HG03460 (cell line): ENCODE data around the gene AKT1.
"Not testable (repeated sequence)": the region's sequence is repeated elsewhere in the genome, so short reads cannot be mapped to it uniquely, and the experiment has no call there.

ENCODE experiments used
- ATAC-seq: cut with Tn5 transposase; IDR thresholded peaks from one replicate; pipeline ENCODE4 v1.9.1; 2021; ENCODE audit not compliant: unreplicated experiment

The AKT1 gene

GRCh38 chr14:104741108-104741802, 54.3 kb downstream of the AKT1 start:
- ATAC-seq, result no peak

DNA sequence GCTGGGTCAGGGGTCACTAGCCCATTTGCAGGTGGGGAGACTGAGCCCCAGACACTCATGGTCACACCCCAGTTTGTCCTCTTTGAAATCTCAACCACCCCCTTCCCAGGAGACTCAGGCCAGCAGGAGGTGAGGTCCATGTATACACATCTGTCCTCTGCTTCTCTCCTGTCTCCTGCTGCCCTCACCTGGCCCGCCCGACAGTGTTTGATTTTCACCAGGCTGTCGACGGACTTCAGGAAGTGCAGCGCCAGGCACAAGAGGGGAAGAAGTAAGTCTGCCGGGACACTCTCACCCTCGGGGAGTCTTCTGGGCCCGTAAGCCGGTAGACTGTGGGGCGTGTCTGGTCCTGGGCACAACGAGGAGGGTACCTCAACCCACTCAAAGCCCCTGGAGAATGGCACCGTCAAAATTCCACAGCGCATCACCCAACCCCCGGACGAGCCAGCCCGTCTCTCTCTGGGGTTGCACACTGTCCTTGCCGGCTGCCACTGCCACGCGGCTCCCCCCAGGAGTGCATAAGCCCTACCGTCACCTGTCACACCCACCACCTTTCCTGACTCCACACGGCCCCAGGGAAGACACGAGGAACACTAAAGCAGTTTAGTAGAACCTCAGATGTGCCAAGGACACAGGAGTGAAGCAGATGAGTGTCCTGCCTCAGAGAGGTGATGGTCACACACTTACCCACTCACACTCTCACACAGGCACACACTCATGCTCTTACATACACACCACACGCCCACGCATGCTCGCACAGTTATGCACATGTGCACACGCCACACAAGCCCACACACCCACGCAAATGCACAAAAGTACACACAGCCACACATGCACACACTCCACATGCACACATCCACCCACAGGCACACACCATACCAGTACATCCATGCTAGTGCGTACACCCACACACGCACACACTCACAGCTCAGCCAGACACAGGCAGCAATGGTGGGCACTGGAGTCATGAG, 55.7 kb downstream of the AKT1 start:
- no peak for ATAC-seq

- no peak for ATAC-seq
These were observed 56.5 kb downstream of the AKT1 start for GRCh38 chr14:104739026-104739425.

DNA sequence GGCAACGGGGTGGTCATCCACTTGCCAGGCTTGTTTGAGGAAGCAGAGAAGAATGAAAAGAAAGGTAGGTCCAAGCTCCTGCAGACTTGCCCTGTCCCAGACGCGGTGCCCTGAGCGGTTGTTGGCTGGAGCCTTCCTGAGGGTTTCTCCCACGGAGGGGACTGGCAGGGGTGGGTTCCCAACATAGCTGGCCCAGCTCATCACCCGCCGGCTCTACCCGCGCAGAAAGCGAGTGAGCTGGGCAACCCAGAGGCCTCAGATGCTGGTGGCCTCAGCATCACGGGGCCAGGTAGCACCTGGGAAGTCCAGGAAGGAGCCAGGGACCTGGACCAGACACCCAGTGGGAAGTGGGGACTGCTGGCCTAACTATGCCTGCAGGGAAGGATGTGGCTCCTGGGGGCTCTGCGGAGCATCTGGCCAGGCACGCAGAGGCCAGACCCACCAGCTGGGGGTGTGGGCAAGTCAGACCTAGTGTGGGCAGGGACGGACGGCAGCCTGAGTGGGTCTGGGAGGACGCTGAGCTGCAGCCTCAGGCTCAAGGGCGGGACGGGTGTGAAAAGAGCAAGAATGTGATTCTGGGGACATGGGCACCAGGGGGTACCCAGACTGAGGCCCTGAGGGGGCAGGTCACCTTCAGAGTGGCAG, 57.1 kb downstream of the AKT1 start:
- ATAC-seq, result no peak

DNA sequence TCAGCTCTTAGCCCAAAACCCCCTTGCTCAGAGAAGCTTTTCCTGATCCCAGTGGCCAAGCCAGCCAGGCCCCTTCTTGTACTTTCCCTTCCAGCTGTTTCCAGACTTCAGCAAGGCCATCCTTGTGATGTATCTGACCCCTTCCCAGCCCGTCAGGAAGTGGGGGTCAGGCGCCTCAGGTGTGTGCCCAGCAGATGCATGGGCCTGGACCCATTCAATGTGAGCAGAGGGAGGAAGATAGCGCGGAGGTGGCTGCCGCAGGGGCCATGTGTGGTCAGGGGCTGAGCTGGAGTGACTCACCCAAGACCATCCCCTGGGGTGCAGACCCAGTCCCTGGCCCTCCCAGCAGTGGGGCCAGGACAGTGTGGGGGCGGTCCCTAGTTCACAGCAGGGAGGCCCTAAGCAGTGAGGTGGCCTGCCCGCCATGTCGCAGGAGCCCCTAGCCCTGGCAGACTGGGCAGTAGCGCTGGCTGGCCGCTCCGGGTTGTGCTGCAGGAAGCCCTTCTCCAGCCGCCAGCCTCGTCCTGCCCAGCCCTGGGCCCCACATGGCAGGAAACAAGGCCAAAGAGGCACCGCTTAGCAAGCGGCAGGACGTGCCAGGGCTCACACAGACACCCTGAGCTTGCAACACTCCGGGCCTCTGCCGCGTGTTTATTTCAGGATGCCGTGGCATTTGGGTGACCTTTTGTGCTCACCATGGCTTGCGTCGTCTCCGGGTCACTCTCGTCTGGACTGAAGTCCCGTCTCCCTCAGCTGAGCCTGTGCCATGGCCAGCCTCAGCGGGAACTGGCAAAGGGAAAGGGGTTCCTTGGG, 59.5 kb downstream of the AKT1 start:
- no peak for ATAC-seq

DNA sequence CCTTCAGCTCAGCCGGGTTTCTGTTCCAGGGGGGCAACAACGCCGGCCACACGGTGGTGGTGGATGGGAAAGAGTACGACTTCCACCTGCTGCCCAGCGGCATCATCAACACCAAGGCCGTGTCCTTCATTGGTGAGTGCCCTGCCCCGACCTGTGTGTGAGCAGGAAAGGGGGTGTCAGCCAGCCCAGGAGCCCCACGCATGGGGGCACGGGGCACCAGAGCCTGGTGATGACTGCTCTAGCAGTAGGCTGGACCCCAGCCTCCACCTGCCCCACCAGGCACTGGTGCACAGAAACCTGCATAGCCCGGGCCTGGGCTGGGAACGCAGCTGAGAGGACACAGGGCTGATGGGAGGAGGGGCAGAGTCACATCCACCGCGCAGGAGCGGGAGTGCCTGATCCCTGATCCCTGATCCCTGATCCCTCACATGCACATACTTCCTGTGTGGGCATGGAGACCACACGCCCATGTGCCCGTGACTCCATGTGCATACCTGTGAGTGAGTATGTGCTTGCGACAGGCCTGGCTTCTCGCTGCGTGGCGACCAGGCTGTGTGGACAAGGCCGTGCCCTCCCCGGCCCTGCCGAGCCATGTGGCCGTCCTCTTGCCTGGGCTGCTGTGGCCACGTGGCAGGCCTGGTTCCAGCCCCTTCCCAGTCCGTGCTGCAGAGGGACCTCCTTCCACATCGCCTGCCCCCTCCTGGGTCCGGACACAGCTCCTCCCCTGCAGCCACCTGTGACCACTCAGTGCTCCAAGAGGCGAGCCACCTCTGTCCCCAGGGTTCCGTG, 60.4 kb downstream of the AKT1 start:
- ATAC-seq, result no peak

DNA sequence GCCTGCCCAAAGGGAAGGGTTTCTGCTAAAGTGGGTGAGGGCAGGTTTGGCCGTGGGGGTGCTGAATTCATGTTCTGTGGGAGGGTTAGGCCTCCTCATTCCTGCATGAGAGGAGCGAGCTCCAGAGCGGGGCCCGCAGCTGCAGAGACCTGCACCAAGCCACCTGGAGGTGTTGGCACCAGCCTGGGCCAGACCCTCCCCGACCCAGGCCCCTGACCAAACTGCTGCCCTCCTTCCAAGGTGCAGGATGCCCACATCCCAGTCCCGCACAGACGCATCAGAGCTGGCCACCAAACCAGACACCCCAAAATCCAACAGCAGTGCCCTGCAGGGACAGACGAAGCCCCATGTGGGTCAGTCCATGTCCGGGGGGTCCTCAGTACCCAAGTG, 61.0 kb downstream of the AKT1 start:
- ATAC-seq, result no peak

DNA sequence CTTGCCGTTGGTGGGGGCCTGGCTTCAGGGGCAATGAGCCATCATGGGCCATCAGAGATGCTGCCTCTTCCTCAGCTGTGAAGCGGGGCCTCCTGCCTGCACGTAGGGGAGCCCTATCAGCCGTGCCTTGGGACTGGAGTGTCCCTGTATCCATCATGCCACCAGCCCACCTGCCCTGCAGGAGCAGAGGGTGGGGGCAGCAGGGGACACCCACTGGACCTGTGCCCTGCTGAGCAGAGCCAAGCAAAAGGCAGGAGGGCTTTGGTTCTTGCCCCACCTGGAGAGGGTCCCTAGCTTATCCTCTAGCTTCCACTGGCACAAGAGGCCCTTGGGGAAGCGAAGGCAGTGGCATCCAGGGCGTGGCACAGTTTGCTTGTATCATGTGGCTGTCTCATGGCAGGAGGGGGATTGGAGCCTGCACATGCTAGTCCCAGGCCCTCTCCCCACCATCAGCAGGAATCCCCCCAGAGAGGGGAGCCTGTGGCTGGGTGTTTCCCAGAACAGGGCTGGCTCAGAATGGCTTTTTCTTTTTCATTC, 61.4 kb downstream of the AKT1 start:
- ATAC-seq, result no peak

- ATAC-seq, result no peak
These were observed 62.4 kb downstream of the AKT1 start for GRCh38 chr14:104732931-104733681.

GRCh38 chr14:104732355-104732804, 63.2 kb downstream of the AKT1 start:
- ATAC-seq, result no peak

DNA sequence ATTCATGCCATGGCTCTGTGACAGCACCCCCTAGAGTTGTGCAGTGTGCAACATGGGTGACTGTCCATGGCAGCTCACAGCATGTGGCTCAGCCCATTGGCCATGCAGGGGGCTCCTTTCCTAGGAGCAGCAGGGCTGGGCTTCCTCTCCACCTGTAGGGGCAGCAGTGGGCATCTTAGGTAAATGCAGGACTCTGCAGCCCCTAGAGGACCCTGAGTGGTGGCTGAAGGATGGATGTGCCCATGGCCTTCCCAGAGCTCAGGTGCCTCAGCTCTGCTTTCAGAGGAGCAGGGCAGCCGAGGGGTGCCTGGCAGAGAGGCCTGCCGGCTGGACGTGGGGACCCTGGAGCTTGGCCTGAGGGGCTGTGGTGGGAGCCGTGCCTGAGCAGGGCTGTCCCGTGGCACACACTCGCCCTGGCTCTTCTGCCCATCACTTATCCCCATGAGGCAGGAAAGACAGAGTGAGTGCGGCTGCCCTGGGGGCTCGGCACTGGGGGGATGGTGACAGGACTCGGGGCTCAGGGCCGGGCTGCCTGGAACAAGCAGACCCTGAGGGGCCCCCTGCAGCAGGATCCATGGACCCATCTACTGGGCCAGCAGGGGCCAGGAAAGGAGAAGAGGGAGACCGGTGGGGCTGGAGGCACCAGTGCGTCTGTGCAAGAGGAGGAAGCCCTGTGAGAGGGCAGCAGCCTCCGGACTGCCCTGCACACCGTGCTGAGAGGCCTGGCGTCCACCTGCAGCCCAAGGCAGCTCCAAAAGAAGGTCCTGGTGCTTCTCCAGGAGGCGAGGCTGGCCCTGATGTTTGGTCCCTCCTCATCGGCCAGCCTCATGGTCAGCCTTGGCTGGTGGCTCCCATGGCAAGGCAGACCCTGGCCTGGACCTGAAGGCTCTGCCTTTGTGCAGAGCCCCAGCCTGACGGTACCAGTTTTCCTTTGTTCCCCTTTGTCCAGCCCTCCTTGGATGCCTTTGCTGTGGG, 63.9 kb downstream of the AKT1 start:
- no peak for ATAC-seq

DNA sequence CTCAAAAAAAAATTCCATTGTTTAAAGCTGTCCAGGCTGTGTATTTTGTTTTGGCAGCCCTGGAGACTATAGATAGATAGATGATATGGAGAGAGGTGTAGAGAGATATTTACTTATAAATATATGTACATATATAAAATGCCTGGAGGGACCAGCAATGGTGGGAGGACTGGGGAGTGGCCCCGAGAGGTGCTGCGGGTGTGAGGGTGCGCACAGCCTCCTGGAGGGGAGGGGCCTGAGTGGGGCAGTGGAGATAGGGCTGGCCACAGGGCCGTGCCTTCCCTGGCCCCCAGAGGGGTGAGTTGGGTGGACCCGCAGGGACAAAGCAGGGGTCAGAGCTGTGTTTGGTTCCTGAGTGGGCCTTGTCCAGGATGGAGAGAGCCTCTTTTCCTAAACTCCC, 65.1 kb downstream of the AKT1 start:
- ATAC-seq, result no peak

DNA sequence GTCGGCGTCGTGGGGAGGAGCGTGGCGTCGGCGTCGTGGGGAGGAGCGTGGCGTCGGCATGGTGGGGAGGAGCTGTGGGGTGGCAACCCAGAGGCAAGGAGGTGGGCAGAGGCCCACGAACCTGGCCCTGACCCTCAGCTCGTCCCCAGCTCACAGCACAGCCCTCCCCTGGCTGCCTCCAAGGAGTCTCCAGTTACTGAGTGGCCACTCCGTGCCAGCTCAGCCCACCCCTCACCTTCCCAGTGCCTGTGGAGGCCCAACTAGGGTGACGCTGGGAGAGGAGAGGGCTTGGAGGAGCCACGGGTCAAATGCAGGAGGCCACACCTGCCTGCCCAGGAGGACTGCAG, 65.7 kb downstream of the AKT1 start:
- ATAC-seq, result no peak

DNA sequence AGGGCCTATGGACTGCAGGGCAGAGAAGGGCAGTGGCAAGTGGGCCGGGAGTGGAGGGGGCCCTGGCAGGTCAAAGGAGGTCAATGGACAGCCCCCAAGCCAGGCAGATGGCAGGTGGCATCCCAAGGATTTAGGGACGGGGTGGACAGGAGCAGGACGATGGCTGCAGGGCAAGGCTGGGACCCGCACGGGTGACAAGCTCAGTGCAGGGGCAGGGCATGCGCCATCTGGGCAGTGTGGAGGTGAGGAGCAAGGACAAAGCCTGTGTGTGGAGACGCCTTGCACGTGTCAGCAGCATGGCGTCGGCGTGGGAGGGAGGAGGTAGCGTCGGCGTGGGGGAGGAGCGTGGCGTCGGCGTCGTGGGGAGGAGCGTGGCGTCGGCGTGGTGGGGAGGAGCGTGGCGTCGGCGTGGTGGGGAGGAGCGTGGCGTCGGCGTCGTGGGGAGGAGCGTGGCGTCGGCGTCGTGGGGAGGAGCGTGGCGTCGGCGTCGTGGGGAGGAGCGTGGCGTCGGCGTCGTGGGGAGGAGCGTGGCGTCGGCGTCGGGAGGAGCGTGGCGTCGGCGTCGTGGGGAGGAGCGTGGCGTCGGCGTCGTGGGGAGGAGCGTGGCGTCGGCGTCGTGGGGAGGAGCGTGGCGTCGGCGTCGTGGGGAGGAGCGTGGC, 66.2 kb downstream of the AKT1 start:
- not testable (repeated sequence) for ATAC-seq

DNA sequence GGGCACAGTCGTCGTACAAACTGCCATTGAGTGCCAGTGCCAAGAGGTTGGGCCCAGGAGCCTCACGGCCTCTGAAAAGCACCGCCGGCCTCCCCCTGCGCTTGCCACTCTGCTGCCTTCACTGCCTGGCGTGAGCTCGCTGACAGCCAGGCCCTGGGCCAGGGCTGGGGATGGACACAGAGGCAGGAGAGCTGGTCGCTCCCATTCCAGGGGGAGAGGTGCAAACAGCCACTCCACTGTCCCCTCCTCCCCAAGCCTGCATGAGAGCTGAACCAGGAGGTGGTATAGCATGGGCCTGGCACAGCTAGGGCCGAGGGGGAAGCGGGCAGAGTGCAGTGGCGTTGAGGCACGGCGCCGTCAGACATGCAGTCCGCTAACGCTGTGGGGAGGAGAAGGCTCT, 66.9 kb downstream of the AKT1 start:
- no peak for ATAC-seq

GRCh38 chr14:104726600-104727451, 68.7 kb downstream of the AKT1 start:
- no peak for ATAC-seq
